LNCAP (cell line): ENCODE data around the gene PDLIM4.

Source experiments
- CTCF ChIP-seq: fragments of 450-650 bp; IDR thresholded peaks from 2 replicates; pipeline ENCODE4 v1.5.1; 2017; ENCODE audit warnings: mild to moderate bottlenecking

PDLIM4 gene

GRCh38 chr5:132245593-132245992 is 11.9 kb upstream of the PDLIM4 start:
- TF ChIP-seq CTCF: no peak

GRCh38 chr5:132246806-132247205 is 10.7 kb upstream of the PDLIM4 start:
- TF ChIP-seq CTCF: no peak

GRCh38 chr5:132250547-132250946 is 6.9 kb upstream of the PDLIM4 start:
- no peak for TF ChIP-seq CTCF

- no peak for TF ChIP-seq CTCF
Observed at GRCh38 chr5:132251220-132251725, 6.2 kb upstream of the PDLIM4 start.

GRCh38 chr5:132253008-132253441 is 4.5 kb upstream of the PDLIM4 start:
- no peak for TF ChIP-seq CTCF

GRCh38 chr5:132253452-132254320 is 3.8 kb upstream of the PDLIM4 start:
- TF ChIP-seq CTCF: no peak

GRCh38 chr5:132254321-132254977 is 3.0 kb upstream of the PDLIM4 start:
- no peak for TF ChIP-seq CTCF
